ENCODE data around the gene THPO. TPM values are rescaled to one million over a fixed set of nuclear protein-coding genes. Genes with fewer than 3 reads are reported as not detected.

The THPO gene
- total RNA-seq, 1 experiment from 2014 or later: 0.55 TPM

- TF ChIP-seq JAZF1 (CRISPR knock-in tag; IDR thresholded peaks at IDR 0.05) (no peak), ZNF281 (CRISPR knock-in tag; IDR thresholded peaks at IDR 0.05) (no peak), TP53 (CRISPR knock-in tag; IDR thresholded peaks at IDR 0.05) (no peak)
Observed at GRCh38 chr3:184368116-184368515, 9.9 kb downstream of the THPO start (continued).

- DNase-seq (ENCODE audit: low spot score): no peak
- Mint-ChIP-seq H3K36me3 (peaks cover 53% of the 10 kb centered on the region), H3K27me3 (ENCODE audit: low read depth) (no peaks in the 10 kb centered on the region), H3K9me3 (no peaks in the 10 kb centered on the region), H3K4me1 (peaks cover 34% of the 10 kb centered on the region), H3K27ac (no peak overlapping the region), H3K4me3 (no peak overlapping the region)
- ChIA-PET CTCF (interaction anchor here (1.5 kb wide), 1 partner anchor 12 kb away, joined by 4 read pairs; no protein-coding TSS in a partner anchor), POLR2A (no interaction called here)
- ATAC-seq: no peak
- TF ChIP-seq KAT7 (CRISPR knock-in tag; IDR thresholded peaks at IDR 0.05; ENCODE audit: borderline replicate concordance) (no peak), AFF4 (CRISPR knock-in tag; IDR thresholded peaks at IDR 0.05; ENCODE audit: borderline replicate concordance) (no peak), TEAD1 (CRISPR knock-in tag; IDR thresholded peaks at IDR 0.05) (no peak), ZNF317 (CRISPR knock-in tag; IDR thresholded peaks at IDR 0.05; ENCODE audit: borderline replicate concordance, low read depth) (no peak), GTF2I (CRISPR knock-in tag; conservative IDR thresholded peaks at IDR 0.05) (no peak), CBFB (CRISPR knock-in tag; IDR thresholded peaks at IDR 0.05; ENCODE audit: low read depth) (no peak), HMGXB4 (CRISPR knock-in tag; IDR thresholded peaks at IDR 0.05) (no peak), HMGA2 (CRISPR knock-in tag; IDR thresholded peaks at IDR 0.05) (no peak), ARID4B (CRISPR knock-in tag; IDR thresholded peaks at IDR 0.05; ENCODE audit: borderline replicate concordance) (no peak), MLX (CRISPR knock-in tag; IDR thresholded peaks at IDR 0.05) (no peak), RORB (CRISPR knock-in tag; IDR thresholded peaks at IDR 0.05) (no peak), FOXJ3 (CRISPR knock-in tag; IDR thresholded peaks at IDR 0.05; ENCODE audit: borderline replicate concordance) (no peak), NR3C1 (CRISPR knock-in tag; conservative IDR thresholded peaks at IDR 0.05; ENCODE audit: low read depth) (no peak), ZBTB21 (CRISPR knock-in tag; IDR thresholded peaks at IDR 0.05; ENCODE audit: borderline replicate concordance) (no peak), ESRRA (CRISPR knock-in tag; IDR thresholded peaks at IDR 0.05; ENCODE audit: borderline replicate concordance) (no peak)
Observed at GRCh38 chr3:184366619-184367289, 11.3 kb downstream of the THPO start.
